Endothelial cell of umbilical vein (primary cell): ENCODE measurements around the gene ENGASE. TPM values are rescaled to one million over a fixed set of nuclear protein-coding genes. Genes with fewer than 3 reads are reported as not detected.
"Not testable (repeated sequence)": the region's sequence is repeated elsewhere in the genome, so short reads cannot be mapped to it uniquely, and the experiment has no call there.

Source experiments
- BruUV-seq: library from RNA; stranded (reverse); fragments of 400-500 nt; replicated peaks from 2 replicates; lab custom pipeline; 2021; lab: Mats Ljungman, UMichigan
- CTCF ChIA-PET: fragments of 300-600, 350-600 bp; sonication (Branson Sonifier 250); formaldehyde crosslinking; loops from one replicate; lab custom pipeline; 2021; ENCODE audit warnings: antibody characterized with exemption, inconsistent platforms; lab: Charles Lee
- POLR2A ChIA-PET: fragments of 300-600, 350-600 bp; sonication (Branson Sonifier 250); formaldehyde crosslinking; loops from one replicate; lab custom pipeline; 2021; ENCODE audit warnings: antibody characterized with exemption, inconsistent platforms; lab: Charles Lee
- DNase-seq: peaks from one replicate; pipeline ENCODE4 v3.0.0-alpha.2; 2011; ENCODE audit warnings: low read depth, low spot score
- FAIRE-seq: peaks from 2 replicates; lab custom pipeline; 2011; peaks lifted over from hg19 to GRCh38; lab: Jason Lieb, UNC
- H2AFZ ChIP-seq: 2 replicates; pipeline ENCODE4 v1.6.0; 2012; ENCODE audit warnings: low read depth, low read length, control low read depth, inconsistent platforms
- H3K27ac ChIP-seq: 2 replicates; pipeline ENCODE4 v1.5.1; 2011; ENCODE audit warnings: low read depth, mild to moderate bottlenecking, control low read depth, low read length, moderate library complexity; ENCODE audit not compliant: insufficient read depth
- H3K27me3 ChIP-seq, 2 experiments: 2 replicates each; pipeline versions ENCODE4 v1.6.0 to v1.6.1; 2011; ENCODE audit warnings: low read length in 2 of 2, mixed read lengths in 1 of 2; ENCODE audit not compliant: control insufficient read depth in 2 of 2, insufficient read depth in 2 of 2
- H3K36me3 ChIP-seq, 2 experiments: 2 replicates in 1 of 2; 3 replicates in 1 of 2; pipeline ENCODE4 v1.5.1; 2011; ENCODE audit warnings: low read length in 2 of 2, mild to moderate bottlenecking in 1 of 2, moderate library complexity in 1 of 2; ENCODE audit not compliant: control insufficient read depth in 2 of 2, insufficient read depth in 2 of 2; ENCODE audit errors: extremely low read depth in 1 of 2
- H3K4me1 ChIP-seq: 3 replicates; pipeline ENCODE4 v1.5.1; 2011; ENCODE audit warnings: mild to moderate bottlenecking, low read length; ENCODE audit not compliant: control insufficient read depth, insufficient read depth; ENCODE audit errors: extremely low read depth
- H3K4me2 ChIP-seq: 2 replicates; pipeline ENCODE4 v1.6.1; 2011; ENCODE audit warnings: low read length, control low read depth, mixed read lengths; ENCODE audit not compliant: insufficient read depth
- H3K4me3 ChIP-seq, 3 experiments: fragments of 200-600 bp in 1 of 3; sonication (generic), shearing (Covaris generic) in 1 of 3; replicated peaks in 1 of 3; 2 replicates each; pipeline ENCODE4 v1.5.1; 2011 to 2016; ENCODE audit warnings: control low read depth in 3 of 3, low read length in 3 of 3, mild to moderate bottlenecking in 2 of 3, inconsistent platforms in 1 of 3, low read depth in 1 of 3, moderate library complexity in 1 of 3; ENCODE audit not compliant: insufficient read depth in 1 of 3
- H3K79me2 ChIP-seq: 2 replicates; pipeline ENCODE4 v1.6.0; 2012; ENCODE audit warnings: low read length, inconsistent platforms; ENCODE audit not compliant: control insufficient read depth, insufficient read depth
- H3K9ac ChIP-seq: replicated peaks from 2 replicates; pipeline ENCODE3; 2011; ENCODE audit warnings: low read length, control low read depth; ENCODE audit not compliant: insufficient read depth; ENCODE audit errors: extremely low read depth
- H3K9me1 ChIP-seq: replicated peaks from 3 replicates; pipeline ENCODE4 v1.6.0; 2011; ENCODE audit warnings: mild to moderate bottlenecking, low read length; ENCODE audit not compliant: control insufficient read depth, insufficient read depth; ENCODE audit errors: extremely low read depth
- H3K9me3 ChIP-seq: replicated peaks from 2 replicates; pipeline ENCODE4 v1.5.1; 2012; ENCODE audit warnings: low read length, inconsistent platforms; ENCODE audit not compliant: control insufficient read depth, insufficient read depth
- H4K20me1 ChIP-seq: replicated peaks from 2 replicates; pipeline ENCODE3; 2011; ENCODE audit warnings: mild to moderate bottlenecking, low read length; ENCODE audit not compliant: control insufficient read depth, insufficient read depth; ENCODE audit errors: extremely low read depth
- EZH2 ChIP-seq: IDR thresholded peaks from 2 replicates; pipeline ENCODE4 v1.6.1; 2012; ENCODE audit warnings: borderline replicate concordance, low read depth, mild to moderate bottlenecking, moderate library complexity, low read length, inconsistent platforms; ENCODE audit not compliant: severe bottlenecking
- FOS ChIP-seq: IDR thresholded peaks from 2 replicates; pipeline ENCODE4 v1.6.1; 2011; ENCODE audit warnings: mild to moderate bottlenecking, low read length, moderate library complexity, borderline replicate concordance; ENCODE audit not compliant: insufficient read depth
- GATA2 ChIP-seq: IDR thresholded peaks from 2 replicates; pipeline ENCODE4 v1.7.0; 2011; ENCODE audit warnings: low read depth, mild to moderate bottlenecking, moderate library complexity, mixed read lengths, low read length; ENCODE audit not compliant: insufficient read length, insufficient read depth
- JUN ChIP-seq: IDR thresholded peaks from 2 replicates; pipeline ENCODE4 v1.6.1; 2011; ENCODE audit warnings: borderline replicate concordance, low read depth; ENCODE audit not compliant: insufficient read length, insufficient read depth
- MAX ChIP-seq: IDR thresholded peaks from 2 replicates; pipeline ENCODE4 v1.6.1; 2011; ENCODE audit not compliant: insufficient read depth, insufficient read length
- MYC ChIP-seq: IDR thresholded peaks from one replicate; pipeline ENCODE4 v1.6.1; 2011; ENCODE audit warnings: mild to moderate bottlenecking, low read depth, low read length
- POLR2AphosphoS5 ChIP-seq: IDR thresholded peaks from 2 replicates; pipeline ENCODE4 v1.6.1; 2012; ENCODE audit warnings: low read depth, mild to moderate bottlenecking, control low read depth, low read length, moderate library complexity; ENCODE audit not compliant: insufficient read depth
- dilution Hi-C: fragments of 300-500 bp; cut with MboI; formaldehyde crosslinking; loops from one replicate; pipeline ENCODE4 v1.15.0; 2019; ENCODE audit warnings: low sequenced_read_pairs; ENCODE audit not compliant: extremely low pct_ligation_motif_present
- intact Hi-C: fragments of 100-400 bp; cut with micrococcal nuclease; formaldehyde crosslinking; loops from one replicate; pipeline ENCODE4 v1.10.0; 2022
- polyA plus RNA-seq, 4 experiments: library from polyadenylated mRNA; depleted of rRNA in 3 of 4; stranded (reverse) in 3 of 4; unstranded in 1 of 4; fragments of >200 nt; gene quantifications; 2 replicates each; pipeline versions ENCODE4 v1.2.1 to v1.2.3, GENCODE V29; 2011 to 2012; ENCODE audit warnings: missing spikeins in 1 of 4
- total RNA-seq: library from RNA; stranded (reverse); gene quantifications from 2 replicates; pipeline ENCODE4 v1.2.3, GENCODE V29; 2021
- TF ChIP-seq, protein P1 (sequence below), 2 donors: IDR thresholded peaks; 1 replicate in 1 of 2; 2 replicates in 1 of 2; pipeline ENCODE4 v1.5.1; 2011; ENCODE audit warnings: low read length in 2 of 2, mild to moderate bottlenecking in 2 of 2, moderate library complexity in 2 of 2, control low read depth in 1 of 2, inconsistent platforms in 1 of 2, low read depth in 1 of 2; ENCODE audit not compliant: insufficient read depth in 1 of 2; ENCODE audit errors: extremely low read depth in 1 of 2

Gene ENGASE
- total and polyA plus RNA-seq, 2 donors (not counting 3 experiments of a cell fraction or from before 2014, with no cell fraction given): 13.7 to 20.8 TPM

GRCh38 chr17:79029327-79030009 is 45.2 kb upstream of the ENGASE start:
- POLR2A ChIA-PET: no interaction called here

GRCh38 chr17:79030636-79031035 is 44.0 kb upstream of the ENGASE start:
- H4K20me1 ChIP-seq, H3K9ac ChIP-seq, DNase-seq, H3K9me1 ChIP-seq, H2AFZ ChIP-seq, H3K4me3 ChIP-seq, H3K79me2 ChIP-seq, POLR2A ChIA-PET, BruUV-seq, H3K36me3 ChIP-seq, FAIRE-seq, H3K9me3 ChIP-seq, intact Hi-C loops, H3K27ac ChIP-seq, dilution Hi-C loops, H3K4me2 ChIP-seq: not testable (repeated sequence)
- CTCF ChIA-PET: interaction anchor here (0.8 to 6.2 kb wide), 3 partner anchors 8 to 14 kb away, joined by 3 to 91 read pairs (median 12); no protein-coding TSS in a partner anchor
- H3K27me3 ChIP-seq: peaks cover 0 to 17% of the 10 kb centered on the region in 2 experiments
- H3K4me1 ChIP-seq: peaks cover 21% of the 10 kb centered on the region

More at GRCh38 chr17:79029327-79030009, 45.2 kb upstream of the ENGASE start:
- no peaks in the 10 kb centered on the region for H3K36me3 ChIP-seq
- H3K4me1 ChIP-seq: peaks cover 25% of the 10 kb centered on the region
- TF ChIP-seq MYC (no peak), JUN (no peak), POLR2AphosphoS5 (no peak), EZH2 (no peak), GATA2 (no peak), MAX (no peak), FOS (no peak)
- TF ChIP-seq, protein P1, sequence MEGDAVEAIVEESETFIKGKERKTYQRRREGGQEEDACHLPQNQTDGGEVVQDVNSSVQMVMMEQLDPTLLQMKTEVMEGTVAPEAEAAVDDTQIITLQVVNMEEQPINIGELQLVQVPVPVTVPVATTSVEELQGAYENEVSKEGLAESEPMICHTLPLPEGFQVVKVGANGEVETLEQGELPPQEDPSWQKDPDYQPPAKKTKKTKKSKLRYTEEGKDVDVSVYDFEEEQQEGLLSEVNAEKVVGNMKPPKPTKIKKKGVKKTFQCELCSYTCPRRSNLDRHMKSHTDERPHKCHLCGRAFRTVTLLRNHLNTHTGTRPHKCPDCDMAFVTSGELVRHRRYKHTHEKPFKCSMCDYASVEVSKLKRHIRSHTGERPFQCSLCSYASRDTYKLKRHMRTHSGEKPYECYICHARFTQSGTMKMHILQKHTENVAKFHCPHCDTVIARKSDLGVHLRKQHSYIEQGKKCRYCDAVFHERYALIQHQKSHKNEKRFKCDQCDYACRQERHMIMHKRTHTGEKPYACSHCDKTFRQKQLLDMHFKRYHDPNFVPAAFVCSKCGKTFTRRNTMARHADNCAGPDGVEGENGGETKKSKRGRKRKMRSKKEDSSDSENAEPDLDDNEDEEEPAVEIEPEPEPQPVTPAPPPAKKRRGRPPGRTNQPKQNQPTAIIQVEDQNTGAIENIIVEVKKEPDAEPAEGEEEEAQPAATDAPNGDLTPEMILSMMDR (IDR thresholded peaks at IDR 0.05; ENCODE audit: extremely low read depth in 1 of 2, insufficient read depth in 1 of 2, low read depth in 1 of 2, low read length in 2 of 2): no peak
- H3K9me3 ChIP-seq: no peaks in the 10 kb centered on the region
- H3K9ac ChIP-seq: no peak overlapping the region
- H4K20me1 ChIP-seq: no peaks in the 10 kb centered on the region
- no peak overlapping the region for H3K27ac ChIP-seq
- DNase-seq (no peak), FAIRE-seq (no peak)
- H3K4me2 ChIP-seq: no peak overlapping the region
- BruUV-seq: no TSS peak
- CTCF ChIA-PET: interaction anchor here (0.7 to 6.2 kb wide), 5 partner anchors 9 to 53 kb away, joined by 3 to 91 read pairs (median 12); no protein-coding TSS in a partner anchor
- dilution Hi-C loops: no loop called here
- no peak overlapping the region for H2AFZ ChIP-seq
- peaks cover 0 to 20% of the 10 kb centered on the region in 2 experiments for H3K27me3 ChIP-seq
- H3K4me3 ChIP-seq: no peak overlapping the region
- intact Hi-C loops: no loop called here
- H3K9me1 ChIP-seq: no peaks in the 10 kb centered on the region
- H3K79me2 ChIP-seq: no peaks in the 10 kb centered on the region
